Stimulated activated CD8-positive, alpha-beta memory T cell treated with anti-CD3 and anti-CD28 coated beads, Interleukin-15, amount 100 ng/mL, for 24 hours (primary cell): ENCODE measurements around the gene GAB1.

ENCODE experiments used
- DNase-seq: peaks from one replicate; pipeline ENCODE4 v3.0.0-alpha.2; 2020; ENCODE audit warnings: low read depth

GAB1 gene

GRCh38 chr4:143389579-143390195 is 53.0 kb downstream of the GAB1 start:
- DNase-seq: no peak

- DNase-seq: no peak
Observed at GRCh38 chr4:143390764-143391163, 54.1 kb downstream of the GAB1 start.

- no peak for DNase-seq
Observed at GRCh38 chr4:143391261-143391660, 54.6 kb downstream of the GAB1 start.

GRCh38 chr4:143391895-143392294 is 55.2 kb downstream of the GAB1 start:
- DNase-seq: no peak

DNA sequence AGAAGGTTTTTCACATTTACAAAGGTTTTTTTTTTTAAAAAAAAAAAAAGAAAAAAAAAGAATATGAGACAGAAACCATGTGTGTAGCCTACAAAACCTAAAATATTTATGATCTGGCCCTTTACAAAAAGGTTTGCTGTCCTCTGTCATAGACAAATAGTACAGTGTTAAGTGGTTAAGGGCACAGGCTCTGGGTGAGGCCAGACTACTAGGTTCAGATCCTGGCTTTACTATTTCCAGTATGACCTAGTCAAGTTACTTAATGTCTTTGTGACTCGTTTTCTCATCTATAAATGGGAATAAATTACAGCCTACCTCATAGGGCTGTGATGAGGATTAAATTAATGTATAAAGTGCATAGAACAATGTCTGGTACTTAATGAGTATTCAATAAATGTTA is 56.5 kb downstream of the GAB1 start:
- no peak for DNase-seq

DNA sequence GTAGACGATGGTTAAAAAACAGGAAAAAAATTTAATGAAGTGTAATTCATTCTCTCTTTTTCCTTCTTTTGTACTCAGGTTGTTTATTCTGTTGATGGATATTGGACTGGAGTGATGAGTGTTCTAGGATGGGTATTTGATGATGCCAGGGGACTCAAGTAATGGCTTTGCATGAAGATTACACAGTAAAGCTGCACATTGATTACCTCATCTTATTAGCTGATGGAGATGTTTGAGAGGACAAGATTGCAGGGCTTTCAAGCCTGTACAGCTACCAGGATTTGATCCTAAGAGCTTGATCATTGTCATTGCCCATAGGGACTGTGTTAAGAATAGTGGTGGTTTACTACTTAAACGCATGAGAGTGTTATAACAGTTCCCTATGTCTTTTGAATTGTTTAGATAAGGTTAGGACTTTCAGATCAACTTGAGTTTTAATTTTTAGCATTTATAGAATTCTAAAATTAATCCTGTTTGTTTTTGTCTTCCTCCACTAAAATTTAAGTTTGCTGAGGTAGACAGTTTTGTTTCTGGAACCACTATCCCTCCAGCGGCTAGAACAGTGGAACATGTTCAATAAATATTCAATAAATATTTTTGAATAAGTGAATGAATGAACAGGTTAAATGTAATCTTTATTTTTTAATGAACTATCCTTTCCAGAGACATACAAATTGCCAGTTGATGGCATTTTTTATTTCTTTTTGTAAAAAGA is 58.2 kb downstream of the GAB1 start:
- DNase-seq: no peak

GRCh38 chr4:143396695-143397094 is 60.0 kb downstream of the GAB1 start:
- no peak for DNase-seq

DNA sequence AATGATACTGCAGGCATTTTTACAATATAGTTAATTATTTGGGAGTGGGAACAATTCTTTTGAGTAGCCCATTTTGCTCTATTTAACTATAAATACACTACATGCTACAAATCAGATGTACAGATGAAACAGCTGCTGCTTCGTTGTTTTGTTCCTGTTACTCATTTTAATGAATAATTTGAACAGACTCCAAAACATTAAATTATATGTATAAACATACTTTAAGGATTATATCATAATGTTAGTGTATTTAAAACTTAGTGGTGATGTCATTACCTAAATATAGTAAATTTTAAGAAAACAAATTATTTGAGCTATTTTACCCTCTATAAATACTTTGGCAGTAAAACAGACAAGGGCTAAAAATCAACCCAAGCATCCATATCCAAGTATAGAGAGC is 60.7 kb downstream of the GAB1 start:
- DNase-seq: no peak

GRCh38 chr4:143397887-143398286 is 61.2 kb downstream of the GAB1 start:
- no peak for DNase-seq

GRCh38 chr4:143399113-143399949 is 62.7 kb downstream of the GAB1 start:
- DNase-seq: no peak

DNA sequence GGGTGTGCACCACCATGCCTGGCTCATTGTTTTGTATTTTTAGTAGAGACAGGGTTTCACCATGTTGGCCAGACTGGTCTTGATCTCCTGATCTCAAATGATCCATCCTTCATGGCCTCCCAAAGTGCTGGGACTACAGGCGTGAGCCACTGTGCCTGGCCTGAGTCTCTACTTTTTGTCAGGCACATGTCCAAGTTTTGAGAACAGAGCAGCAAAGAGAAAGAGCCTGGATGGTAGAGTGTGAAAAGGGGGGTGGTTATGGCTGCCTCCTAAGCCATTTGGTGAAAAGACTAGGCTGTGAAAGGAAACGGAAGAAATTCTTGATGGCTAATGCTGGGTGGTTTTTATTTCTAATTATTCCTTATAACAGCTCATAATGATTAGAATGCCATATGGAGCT is 63.4 kb downstream of the GAB1 start:
- no peak for DNase-seq

GRCh38 chr4:143402776-143403552 is 66.3 kb downstream of the GAB1 start:
- no peak for DNase-seq

DNA sequence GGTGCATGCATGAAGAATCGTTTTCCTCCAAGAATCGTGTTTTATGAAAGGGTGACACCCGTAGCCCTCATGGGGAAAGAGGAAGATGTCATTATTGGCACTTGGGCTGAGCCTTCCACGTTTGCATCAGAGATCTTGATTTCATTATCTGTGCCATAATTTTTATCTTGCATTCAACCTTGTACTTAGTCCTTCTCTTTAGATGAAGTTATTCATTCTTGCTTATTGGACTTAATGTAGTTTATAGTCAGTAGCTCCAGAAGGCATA is 66.8 kb downstream of the GAB1 start:
- no peak for DNase-seq

DNA sequence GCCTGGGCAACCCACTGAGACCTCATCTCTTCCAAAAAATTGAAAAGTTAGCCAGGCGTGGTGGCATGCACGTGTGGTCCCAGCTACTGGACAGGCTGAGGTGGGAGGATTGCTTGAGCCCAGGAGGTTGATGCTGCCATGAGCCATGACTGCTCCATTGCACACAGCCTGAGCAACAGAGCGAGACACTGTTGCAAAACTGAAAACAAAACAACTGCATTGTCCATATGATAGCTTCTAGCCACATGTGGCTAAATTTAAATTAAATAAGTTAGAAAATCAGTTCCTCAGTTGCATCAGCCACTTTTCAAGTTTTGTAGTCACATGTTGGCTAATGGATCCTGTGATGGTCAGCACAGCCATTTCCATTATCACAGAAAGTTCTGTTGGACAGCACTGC is 67.9 kb downstream of the GAB1 start:
- no peak for DNase-seq

- no peak for DNase-seq
Observed at GRCh38 chr4:143405075-143405730, 68.5 kb downstream of the GAB1 start.

DNA sequence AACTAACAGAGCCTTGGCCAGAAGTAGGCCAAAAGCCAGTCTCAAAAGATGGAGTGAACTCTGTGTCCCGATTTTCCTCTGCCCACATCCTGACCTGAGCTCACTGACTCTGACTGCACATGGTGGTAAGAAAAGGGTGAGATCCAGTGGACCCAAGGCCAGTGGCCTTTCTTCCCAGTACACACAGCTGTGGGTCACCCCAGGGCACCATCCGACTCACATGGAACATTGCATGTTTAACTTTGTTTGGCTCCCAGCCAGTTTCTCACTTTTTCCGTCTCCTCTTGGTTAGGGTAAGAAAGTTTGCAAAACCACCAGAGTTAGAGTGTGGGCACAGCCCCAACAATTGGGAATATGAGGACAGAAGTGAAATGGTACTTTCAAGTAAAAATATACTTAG is 69.8 kb downstream of the GAB1 start:
- no peak for DNase-seq

- DNase-seq: no peak
Observed at GRCh38 chr4:143407474-143407873, 70.8 kb downstream of the GAB1 start.

DNA sequence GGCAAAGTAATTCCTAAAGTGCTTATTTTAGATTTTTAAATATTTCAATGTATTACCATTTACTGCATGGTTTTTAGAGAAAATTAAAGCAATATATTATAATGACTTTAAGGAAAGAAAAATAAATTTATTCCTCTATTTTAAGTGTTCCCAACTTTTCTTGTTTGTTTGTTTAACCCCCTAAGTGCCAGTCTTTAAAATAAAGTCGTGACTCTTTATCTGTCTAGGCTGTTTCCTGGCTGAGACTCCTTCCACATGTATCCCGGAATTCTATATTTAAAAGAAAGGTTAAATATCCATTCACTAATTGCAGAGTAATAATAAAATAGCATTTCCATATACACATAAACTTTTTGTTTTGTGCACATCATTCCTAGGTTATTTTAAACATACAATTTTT is 71.2 kb downstream of the GAB1 start:
- no peak for DNase-seq

DNA sequence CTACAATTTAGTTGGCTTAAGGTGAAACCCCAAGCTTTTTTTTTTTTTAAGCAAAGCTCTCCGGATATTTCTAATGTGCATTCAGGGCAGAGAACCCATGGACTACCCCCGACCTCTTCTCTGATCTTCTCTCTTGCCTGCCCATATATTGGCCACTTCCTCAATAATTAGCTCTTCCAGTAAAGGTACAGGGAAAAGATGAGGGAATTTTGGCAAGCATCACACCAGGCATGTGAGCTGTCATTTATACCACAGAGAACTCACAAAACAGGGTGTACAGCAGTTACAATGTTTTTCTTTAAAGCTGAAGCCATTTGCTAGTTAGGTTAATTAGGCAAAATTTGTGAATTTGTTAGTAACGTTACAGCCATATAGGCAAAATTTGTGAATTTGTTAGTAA is 73.3 kb downstream of the GAB1 start:
- DNase-seq: no peak

GRCh38 chr4:143411527-143412419 is 75.1 kb downstream of the GAB1 start:
- DNase-seq: no peak

DNA sequence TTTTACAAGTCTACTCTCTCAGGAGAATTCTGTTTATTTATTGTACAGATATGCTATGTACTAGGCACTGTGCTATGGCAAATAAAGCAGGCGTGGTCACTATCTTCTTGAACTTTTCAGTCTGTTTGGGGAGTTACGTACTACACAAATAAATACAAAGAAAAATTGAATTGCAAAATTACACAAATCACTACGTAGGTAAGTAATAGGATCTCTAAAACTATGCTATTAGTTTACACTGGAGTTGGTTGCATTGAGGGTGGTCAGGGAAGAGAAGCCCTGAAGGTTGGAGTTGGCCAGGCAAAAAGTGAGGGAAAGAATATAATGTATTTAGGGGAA is 75.7 kb downstream of the GAB1 start:
- DNase-seq: no peak
